H1 (cell line): ENCODE measurements around the gene IREB2. TPM values are rescaled to one million over a fixed set of nuclear protein-coding genes. Genes with fewer than 3 reads are reported as not detected.

ENCODE experiments used
- CTCF ChIA-PET: fragments of 300-600 bp; sonication (Branson Sonifier 250); formaldehyde crosslinking; loops from one replicate; lab custom pipeline; 2021; ENCODE audit not compliant: partially characterized antibody; lab: Charles Lee
- POLR2A ChIA-PET: fragments of 300-600 bp; sonication (Branson Sonifier 250); formaldehyde crosslinking; loops from one replicate; lab custom pipeline; 2021; ENCODE audit warnings: inconsistent platforms; ENCODE audit not compliant: partially characterized antibody; lab: Charles Lee
- DNase-seq, 2 experiments: peaks; one replicate each; pipeline versions ENCODE4 v3.0.0 to v3.0.0-alpha.2; 2010 to 2022; ENCODE audit warnings: low spot score in 2 of 2, low read depth in 1 of 2, mixed read lengths in 1 of 2
- FAIRE-seq: peaks from 2 replicates; lab custom pipeline; 2011; peaks lifted over from hg19 to GRCh38; lab: Jason Lieb, UNC
- H2AFZ ChIP-seq: 2 replicates; pipeline ENCODE4 v1.8.1; 2012; ENCODE audit warnings: low read length, inconsistent platforms
- H2AK5ac ChIP-seq: 2 replicates; pipeline ENCODE4 v1.6.1; 2013; ENCODE audit warnings: low read depth, low read length
- H2BK120ac ChIP-seq: replicated peaks from 2 replicates; pipeline ENCODE3; 2013; ENCODE audit warnings: low read depth, low read length, inconsistent platforms
- H2BK12ac ChIP-seq: 2 replicates; pipeline ENCODE4 v1.6.1; 2013; ENCODE audit warnings: low read depth, low read length
- H2BK15ac ChIP-seq: 2 replicates; pipeline ENCODE4 v1.6.1; 2013; ENCODE audit warnings: low read length
- H2BK20ac ChIP-seq: 2 replicates; pipeline ENCODE4 v1.6.1; 2013; ENCODE audit warnings: low read length
- H2BK5ac ChIP-seq: 2 replicates; pipeline ENCODE4 v1.6.1; 2013; ENCODE audit warnings: low read depth, low read length
- H3K14ac ChIP-seq: 2 replicates; pipeline ENCODE4 v1.6.1; 2013; ENCODE audit warnings: inconsistent platforms; ENCODE audit not compliant: insufficient read length
- H3K18ac ChIP-seq: 2 replicates; pipeline ENCODE4 v1.6.1; 2013; ENCODE audit warnings: low read length; ENCODE audit errors: extremely low read depth
- H3K23ac ChIP-seq: 2 replicates; pipeline ENCODE4 v1.6.1; 2013; ENCODE audit warnings: inconsistent platforms; ENCODE audit not compliant: insufficient read length
- H3K23me2 ChIP-seq: 2 replicates; pipeline ENCODE4 v1.6.1; 2013; ENCODE audit warnings: low read depth, low read length
- H3K27ac ChIP-seq: 2 replicates; pipeline ENCODE4 v1.6.1; 2011; ENCODE audit warnings: low read depth, low read length, inconsistent platforms
- H3K27me3 ChIP-seq, 4 experiments: replicated peaks in 1 of 4; 1 replicate in 1 of 4; 2 replicates in 3 of 4; pipeline versions ENCODE4 v1.6.1 to v1.8.1; 2011 to 2013; ENCODE audit warnings: low read length in 3 of 4, mild to moderate bottlenecking in 3 of 4, inconsistent platforms in 2 of 4, mixed read lengths in 2 of 4, moderate library complexity in 1 of 4; ENCODE audit not compliant: control insufficient read depth in 3 of 4, insufficient read depth in 3 of 4; ENCODE audit errors: extremely low read depth in 1 of 4
- H3K36me3 ChIP-seq, 4 experiments: 2 replicates each; pipeline versions ENCODE4 v1.6.1 to v1.8.1; 2011 to 2013; ENCODE audit warnings: mild to moderate bottlenecking in 4 of 4, low read length in 3 of 4, moderate library complexity in 2 of 4, control low read depth in 1 of 4, inconsistent platforms in 1 of 4; ENCODE audit not compliant: insufficient read depth in 4 of 4, control insufficient read depth in 2 of 4
- H3K4ac ChIP-seq: replicated peaks from 2 replicates; pipeline ENCODE3; 2013; ENCODE audit warnings: low read length, low read depth, mixed read lengths, inconsistent platforms; ENCODE audit not compliant: insufficient read length
- H3K4me1 ChIP-seq, 4 experiments: replicated peaks in 1 of 4; 1 replicate in 1 of 4; 2 replicates in 3 of 4; pipeline versions ENCODE4 v1.6.1 to v1.8.1; 2011 to 2013; ENCODE audit warnings: low read length in 3 of 4, inconsistent platforms in 2 of 4, mixed read lengths in 1 of 4; ENCODE audit not compliant: insufficient read depth in 4 of 4, control insufficient read depth in 3 of 4
- H3K4me2 ChIP-seq, 2 experiments: 2 replicates each; pipeline versions ENCODE4 v1.6.1 to v1.8.1; 2011 to 2013; ENCODE audit warnings: low read depth in 2 of 2, low read length in 2 of 2, control low read depth in 1 of 2, inconsistent platforms in 1 of 2, mild to moderate bottlenecking in 1 of 2; ENCODE audit not compliant: insufficient read depth in 1 of 2
- H3K4me3 ChIP-seq, 4 experiments: fragments of 200-600, 300-600 bp in 1 of 4; sonication (generic), shearing (Covaris generic), sonication (Bioruptor Twin) in 1 of 4; 2 replicates each; pipeline versions ENCODE4 v1.5.1 to v1.8.1; 2011 to 2016; ENCODE audit warnings: low read length in 4 of 4, low read depth in 3 of 4, control low read depth in 2 of 4, inconsistent platforms in 2 of 4, mild to moderate bottlenecking in 2 of 4, mixed read lengths in 1 of 4, moderate library complexity in 1 of 4; ENCODE audit not compliant: insufficient read depth in 2 of 4; ENCODE audit errors: extremely low read depth in 1 of 4
- H3K56ac ChIP-seq: replicated peaks from 2 replicates; pipeline ENCODE3; 2013; ENCODE audit warnings: low read depth, mild to moderate bottlenecking, mixed read lengths, low read length, inconsistent platforms; ENCODE audit not compliant: insufficient read length
- H3K79me1 ChIP-seq: 2 replicates; pipeline ENCODE4 v1.6.1; 2013; ENCODE audit warnings: low read depth, low read length, control low read depth
- H3K79me2 ChIP-seq, 2 experiments: 2 replicates each; pipeline versions ENCODE4 v1.6.1 to v1.8.1; 2012 to 2013; ENCODE audit warnings: low read length in 2 of 2, mild to moderate bottlenecking in 2 of 2, inconsistent platforms in 1 of 2; ENCODE audit not compliant: insufficient read depth in 2 of 2, control insufficient read depth in 1 of 2
- H3K9ac ChIP-seq, 4 experiments: replicated peaks in 1 of 4; 1 replicate in 1 of 4; 2 replicates in 3 of 4; pipeline versions ENCODE4 v1.6.1 to v1.8.1; 2011 to 2013; ENCODE audit warnings: low read depth in 3 of 4, low read length in 3 of 4, control low read depth in 2 of 4, mild to moderate bottlenecking in 2 of 4, moderate library complexity in 2 of 4, inconsistent platforms in 1 of 4; ENCODE audit errors: extremely low read depth in 1 of 4
- H3K9me3 ChIP-seq, 2 experiments: 2 replicates each; pipeline versions ENCODE4 v1.6.1 to v1.8.1; 2012 to 2013; ENCODE audit warnings: mild to moderate bottlenecking in 2 of 2, moderate library complexity in 2 of 2, control low read depth in 1 of 2, inconsistent platforms in 1 of 2, low read depth in 1 of 2, low read length in 1 of 2, mixed read lengths in 1 of 2; ENCODE audit not compliant: insufficient read depth in 2 of 2
- H4K20me1 ChIP-seq, 2 experiments: replicated peaks in 1 of 2; 2 replicates each; pipeline versions ENCODE3 to v1.8.1; 2011 to 2013; ENCODE audit warnings: inconsistent platforms in 2 of 2, low read length in 2 of 2, mild to moderate bottlenecking in 1 of 2; ENCODE audit not compliant: insufficient read depth in 2 of 2, control insufficient read depth in 1 of 2
- H4K5ac ChIP-seq: 2 replicates; pipeline ENCODE4 v1.6.1; 2013; ENCODE audit warnings: low read length, low read depth, mixed read lengths, inconsistent platforms; ENCODE audit not compliant: insufficient read length
- H4K8ac ChIP-seq: 2 replicates; pipeline ENCODE4 v1.8.0; 2013; ENCODE audit warnings: mild to moderate bottlenecking, moderate library complexity, low read length, inconsistent platforms; ENCODE audit not compliant: insufficient read depth; ENCODE audit errors: extremely low read depth
- H4K91ac ChIP-seq: replicated peaks from 2 replicates; pipeline ENCODE3; 2013; ENCODE audit warnings: low read length, mixed read lengths, inconsistent platforms; ENCODE audit not compliant: insufficient read length
- EGR1 ChIP-seq: IDR thresholded peaks from 2 replicates; pipeline ENCODE4 v1.6.1; 2011; ENCODE audit warnings: low read depth, low read length, borderline replicate concordance
- GABPA ChIP-seq: IDR thresholded peaks from 2 replicates; pipeline ENCODE4 v1.6.1; 2011; ENCODE audit warnings: mild to moderate bottlenecking, low read length, moderate library complexity, borderline replicate concordance; ENCODE audit not compliant: insufficient read depth
- SIRT6 ChIP-seq: IDR thresholded peaks from one replicate; pipeline ENCODE4 v1.7.1; 2012; ENCODE audit warnings: low read length, inconsistent platforms
- SUZ12 ChIP-seq: fragments of 200-600 bp; sonication (generic); IDR thresholded peaks from 2 replicates; pipeline ENCODE4 v1.6.1; 2012; ENCODE audit warnings: mild to moderate bottlenecking, inconsistent platforms, low read length, moderate library complexity, mixed read lengths
- TBP ChIP-seq: IDR thresholded peaks from 2 replicates; pipeline ENCODE4 v1.6.1; 2011; ENCODE audit warnings: low read depth, low read length, improper control_type of control experiment
- WGBS, 2 experiments: shearing (Covaris generic) in 1 of 2; methylation state at CpG; one replicate each; pipeline versions ENCODE4 v1.1.6 to v1.1.7; 2013 to 2015; ENCODE audit warnings: low lambda C conversion rate in 2 of 2, mixed read lengths in 2 of 2, inconsistent platforms in 1 of 2, low coverage in 1 of 2, missing lambda C conversion rate in 1 of 2; ENCODE audit not compliant: insufficient replicate concordance in 2 of 2, insufficient coverage in 1 of 2, insufficient read length in 1 of 2; ENCODE audit errors: extremely low coverage in 1 of 2, missing lambda C conversion rate in 1 of 2; 5-methylcytosine and 5-hydroxymethylcytosine counted together
- long read RNA-seq, 2 experiments: library from RNA in 1 of 2; library from capped mRNA in 1 of 2; stranded (forward); transcript quantifications; one replicate each; pipeline ENCODE4 v2.0.0, GENCODE V29; 2021; ENCODE audit warnings: inconsistent platforms in 1 of 2
- polyA minus RNA-seq, 3 experiments: library from RNA; depleted of rRNA, polyadenylated mRNA; stranded (reverse); fragments of >200 nt; gene quantifications; 1 replicate in 2 of 3; 2 replicates in 1 of 3; pipeline ENCODE4 v1.2.3, GENCODE V29; 2011
- polyA plus RNA-seq, 7 experiments: library from polyadenylated mRNA; depleted of rRNA in 3 of 7; stranded (reverse) in 5 of 7; unstranded in 2 of 7; fragments of >200 nt in 5 of 7; fragments of 200-250 nt in 2 of 7; gene quantifications; 1 replicate in 5 of 7; 2 replicates in 1 of 7; 4 replicates in 1 of 7; pipeline versions ENCODE4 v1.2.1 to v1.2.3, GENCODE V29; 2011 to 2013; ENCODE audit warnings: missing spikeins in 2 of 7, mixed read lengths in 2 of 7
- total RNA-seq: library from RNA; stranded (reverse); fragmentation: NEBNext Ultra II Directional; extraction: Animal tissue kit (Norgen Biotek cat#: 25700); gene quantifications from 2 replicates; pipeline ENCODE4 v1.2.1, GENCODE V29; 2021
- TF ChIP-seq, protein P1 (sequence below): IDR thresholded peaks from 2 replicates; pipeline ENCODE4 v1.6.1; 2012; ENCODE audit warnings: low read length, inconsistent platforms

Gene IREB2
- total RNA-seq (99.7 and 103 TPM in 2 replicates), polyA plus RNA-seq (2011; rRNA removed) (15.7 and 21.0 TPM in 2 replicates), polyA minus RNA-seq (2011; rRNA and poly(A)+ RNA removed) (75.4 and 91.3 TPM in 2 replicates)
- polyA plus RNA-seq (2011; cell fraction: cytosol; rRNA removed): 26.8 TPM
- polyA plus RNA-seq (2011; cell fraction: nucleus; rRNA removed): 20.1 TPM
- polyA plus RNA-seq (2012, experiment 1 of 2): 20.9 to 62.3 TPM (median 38.7 TPM) in 4 replicates
- 2.2 TPM for polyA plus RNA-seq (2012, experiment 2 of 2)
- polyA plus RNA-seq (2013, experiment 1 of 2): 30.1 TPM
- polyA plus RNA-seq (2013, experiment 2 of 2): 27.0 TPM
- polyA minus RNA-seq (2011; cell fraction: cytosol; rRNA and poly(A)+ RNA removed): 48.4 TPM
- polyA minus RNA-seq (2011; cell fraction: nucleus; rRNA and poly(A)+ RNA removed): 57.5 TPM
- long read RNA-seq, experiment 1, full-length matches to known transcripts: 8 of 63 reads
- long read RNA-seq, experiment 1, partial matches to known transcripts: 17 of 63 reads
- long read RNA-seq, experiment 1, other reads (novel, unspliced or antisense): 38 of 63 reads
- long read RNA-seq, experiment 2, full-length matches to known transcripts: 11 of 60 reads
- long read RNA-seq, experiment 2, partial matches to known transcripts: 12 of 60 reads
- long read RNA-seq, experiment 2, other reads (novel, unspliced or antisense): 37 of 60 reads

- Histone ChIP-seq H3K4me3 (peak within 1 kb of the TSS; percentile 77 to 94 (median 88)), H3K27me3 (no peaks in the 10 kb centered on the region), H4K8ac (peak within 1 kb of the TSS; percentile 96; the same call in 1 of the 2 replicates), H2BK15ac (no peak within 1 kb of the TSS), H3K79me2 (peaks cover 14 to 45% of the 10 kb centered on the region in 2 experiments), H2AK5ac (no peak within 1 kb of the TSS), H4K20me1 (peaks cover 2 to 4% of the 10 kb centered on the region in 2 experiments), H2BK20ac (no peak within 1 kb of the TSS), H3K18ac (peak within 1 kb of the TSS; percentile 84), H3K23me2 (peaks cover 6% of the 10 kb centered on the region; the same call in 1 of the 2 replicates), H3K9me3 (no peaks in the 10 kb centered on the region), H3K4me1 (no peaks in the 10 kb centered on the region), H2AFZ (peak within 1 kb of the TSS; percentile 8; the same call in 1 of the 2 replicates), H2BK5ac (peak within 1 kb of the TSS; percentile 90), H3K4me2 (peak within 1 kb of the TSS; percentile 80 to 83), H3K79me1 (0 out of 2 replicates have a peak, but pooled peaks cover 3% of the 10 kb centered on the region), H3K9ac (peak within 1 kb of the TSS; percentile 92 to 98 (median 95)), H3K36me3 (peaks cover 2 to 25% (median 13%) of the 10 kb centered on the region in 4 experiments; a peak in 5 of 8 replicates), H3K56ac (peak within 1 kb of the TSS; percentile 70), H3K4ac (peak within 1 kb of the TSS; percentile 32), H3K23ac (no peak within 1 kb of the TSS), H2BK12ac (no peak within 1 kb of the TSS), H3K27ac (peak within 1 kb of the TSS; percentile 92), H4K91ac (peak within 1 kb of the TSS; percentile 30), H4K5ac (peak within 1 kb of the TSS; percentile 20), H2BK120ac (no peak within 1 kb of the TSS), H3K14ac (no peak within 1 kb of the TSS)
- CTCF ChIA-PET: interaction anchor here (0.8 to 2.1 kb wide), 17 partner anchors 9 to 134 kb away, joined by 3 to 10 read pairs (median 4); partner anchors contain the start of gene CRABP1
- DNase-seq (peak; percentile 97 to 99), FAIRE-seq (peak; percentile 24)
- POLR2A ChIA-PET: interaction anchor here (0.7 to 5.6 kb wide), 39 partner anchors 10 to 173 kb away, joined by 3 to 51 read pairs (median 5); partner anchors contain the start of genes CRABP1, DNAJA4, PSMA4 and SKIC8
- WGBS, 2 experiments: 1% methylated on average over 38 of the region's 78 CpGs; no CpG with 5 or more reads in 1 of the 2 experiments
- TF ChIP-seq, protein P1, sequence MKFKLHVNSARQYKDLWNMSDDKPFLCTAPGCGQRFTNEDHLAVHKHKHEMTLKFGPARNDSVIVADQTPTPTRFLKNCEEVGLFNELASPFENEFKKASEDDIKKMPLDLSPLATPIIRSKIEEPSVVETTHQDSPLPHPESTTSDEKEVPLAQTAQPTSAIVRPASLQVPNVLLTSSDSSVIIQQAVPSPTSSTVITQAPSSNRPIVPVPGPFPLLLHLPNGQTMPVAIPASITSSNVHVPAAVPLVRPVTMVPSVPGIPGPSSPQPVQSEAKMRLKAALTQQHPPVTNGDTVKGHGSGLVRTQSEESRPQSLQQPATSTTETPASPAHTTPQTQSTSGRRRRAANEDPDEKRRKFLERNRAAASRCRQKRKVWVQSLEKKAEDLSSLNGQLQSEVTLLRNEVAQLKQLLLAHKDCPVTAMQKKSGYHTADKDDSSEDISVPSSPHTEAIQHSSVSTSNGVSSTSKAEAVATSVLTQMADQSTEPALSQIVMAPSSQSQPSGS: peak; percentile 83
- TF ChIP-seq GABPA: no peak
- no peak for TF ChIP-seq SIRT6
- TF ChIP-seq TBP: peak; percentile 53
- TF ChIP-seq SUZ12: no peak
- peak; percentile 88 for TF ChIP-seq EGR1
Measured at GRCh38 chr15:78437762-78438618, at the start of gene IREB2. TSS of gene IREB2 (plus strand) at chr15:78438216. CDS start at chr15:78438338, 122 bp downstream.
